Astrocyte of the spinal cord (primary cell): ENCODE results near the gene PLPP4.

Source experiments
- DNase-seq: peaks from one replicate; pipeline ENCODE4 v3.0.0; 2011; ENCODE audit warnings: low read depth, low spot score
- H3K4me3 ChIP-seq: 2 replicates; pipeline ENCODE4 v1.5.1; 2011; ENCODE audit warnings: low read depth, mild to moderate bottlenecking, low read length, moderate library complexity
- in situ Hi-C: cut with HindIII; loops from 2 replicates; pipeline ENCODE4 v1.10.0; 2017; ENCODE audit warnings: low sequenced_read_pairs
- TF ChIP-seq, protein P1 (sequence below): IDR thresholded peaks from 2 replicates; pipeline ENCODE4 v1.5.1; 2012; ENCODE audit warnings: low read depth, mild to moderate bottlenecking, low read length, inconsistent platforms

PLPP4 gene

DNA sequence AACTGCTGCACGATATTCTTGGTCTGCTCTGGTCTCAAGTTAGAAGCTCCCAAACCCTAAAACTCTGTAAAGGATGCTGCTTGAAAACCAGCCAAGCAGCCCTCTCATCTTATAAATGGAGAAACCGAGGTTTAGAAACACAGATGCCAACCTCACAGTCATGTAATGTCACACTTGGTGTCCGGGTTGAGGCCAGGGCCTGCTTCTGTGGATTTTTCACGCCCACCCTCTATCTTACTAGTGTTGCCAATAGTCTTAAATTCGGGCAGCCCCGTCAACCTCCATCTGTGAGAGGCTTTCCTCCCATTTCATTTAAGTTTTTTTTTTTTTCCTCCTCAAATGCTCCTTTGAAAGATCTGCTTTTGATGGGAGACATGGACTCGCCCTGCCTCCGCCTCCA is 28.9 kb downstream of the PLPP4 start:
- in situ Hi-C loops: no loop called here

DNA sequence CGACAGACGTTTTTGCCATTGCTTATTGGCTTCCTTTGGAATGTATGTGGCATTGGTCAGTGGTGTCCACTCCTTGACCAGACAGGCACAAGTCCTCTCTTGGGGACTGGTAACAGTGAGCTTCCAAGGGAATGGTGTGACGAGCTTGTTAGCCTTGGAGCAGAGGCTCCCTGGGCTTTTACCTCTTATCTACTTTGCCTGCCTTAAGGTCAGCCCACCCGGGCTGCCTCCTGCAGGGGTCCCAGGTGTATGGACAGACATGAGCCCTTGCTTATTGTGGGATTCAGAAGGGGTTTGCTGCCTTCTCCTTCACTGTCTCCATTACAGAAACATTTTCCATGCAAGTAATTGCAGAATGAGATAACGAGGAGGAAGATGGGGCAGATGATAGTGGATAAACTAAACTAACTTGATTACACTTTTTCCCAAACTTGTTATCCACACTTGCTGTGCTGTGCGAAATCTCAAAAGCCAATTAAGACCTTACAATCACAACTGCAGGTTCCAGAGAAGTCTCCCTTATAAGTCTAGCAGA is 29.7 kb downstream of the PLPP4 start:
- in situ Hi-C loops: no loop called here
- DNase-seq: no peak
- TF ChIP-seq, protein P1, sequence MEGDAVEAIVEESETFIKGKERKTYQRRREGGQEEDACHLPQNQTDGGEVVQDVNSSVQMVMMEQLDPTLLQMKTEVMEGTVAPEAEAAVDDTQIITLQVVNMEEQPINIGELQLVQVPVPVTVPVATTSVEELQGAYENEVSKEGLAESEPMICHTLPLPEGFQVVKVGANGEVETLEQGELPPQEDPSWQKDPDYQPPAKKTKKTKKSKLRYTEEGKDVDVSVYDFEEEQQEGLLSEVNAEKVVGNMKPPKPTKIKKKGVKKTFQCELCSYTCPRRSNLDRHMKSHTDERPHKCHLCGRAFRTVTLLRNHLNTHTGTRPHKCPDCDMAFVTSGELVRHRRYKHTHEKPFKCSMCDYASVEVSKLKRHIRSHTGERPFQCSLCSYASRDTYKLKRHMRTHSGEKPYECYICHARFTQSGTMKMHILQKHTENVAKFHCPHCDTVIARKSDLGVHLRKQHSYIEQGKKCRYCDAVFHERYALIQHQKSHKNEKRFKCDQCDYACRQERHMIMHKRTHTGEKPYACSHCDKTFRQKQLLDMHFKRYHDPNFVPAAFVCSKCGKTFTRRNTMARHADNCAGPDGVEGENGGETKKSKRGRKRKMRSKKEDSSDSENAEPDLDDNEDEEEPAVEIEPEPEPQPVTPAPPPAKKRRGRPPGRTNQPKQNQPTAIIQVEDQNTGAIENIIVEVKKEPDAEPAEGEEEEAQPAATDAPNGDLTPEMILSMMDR: no peak
- H3K4me3 ChIP-seq: no peak overlapping the region

More for the DNA sequence above, 28.9 kb downstream of the PLPP4 start:
- no peak for DNase-seq
- TF ChIP-seq, protein P1: no peak
- H3K4me3 ChIP-seq: no peak overlapping the region

DNA sequence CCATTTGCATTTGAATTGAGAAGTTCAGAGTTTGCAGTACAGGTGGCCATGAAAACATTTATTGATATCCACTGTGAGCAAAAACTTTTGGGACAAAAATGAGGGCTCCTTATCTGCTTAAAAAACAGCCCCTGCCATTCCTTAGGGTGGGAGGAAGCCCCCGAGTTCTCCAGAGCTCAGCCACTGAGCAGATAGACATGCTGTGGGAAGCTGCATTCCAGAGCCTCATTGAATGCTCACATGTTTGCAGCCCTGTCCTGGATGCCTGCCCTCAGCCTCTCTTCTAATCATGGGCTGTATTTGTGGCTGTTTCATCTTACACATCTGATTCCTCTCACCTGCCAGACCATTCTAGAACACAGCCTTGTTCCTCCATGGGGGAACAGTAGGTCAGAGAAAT is 33.3 kb downstream of the PLPP4 start:
- TF ChIP-seq, protein P1: no peak
- no peak for DNase-seq
- H3K4me3 ChIP-seq: no peak overlapping the region
- in situ Hi-C loops: no loop called here

DNA sequence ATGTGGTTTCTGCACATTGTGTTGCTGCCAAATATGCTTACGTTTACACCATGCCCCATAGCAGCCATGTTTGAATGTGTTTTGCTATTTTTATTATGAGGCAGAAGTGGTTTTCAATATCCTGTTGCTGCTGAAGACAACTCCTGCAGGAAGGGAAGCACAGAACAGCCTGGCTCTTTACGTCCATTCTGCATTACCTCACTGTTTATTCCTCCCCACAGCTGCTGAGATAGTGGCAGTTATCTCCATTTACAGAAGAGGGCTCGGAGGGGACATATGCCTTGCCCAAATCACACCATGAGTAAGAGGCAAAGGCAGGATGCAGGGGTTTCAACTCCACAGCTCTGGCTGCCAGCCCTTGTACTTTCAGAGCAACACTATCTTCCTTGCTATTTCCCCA is 35.3 kb downstream of the PLPP4 start:
- TF ChIP-seq, protein P1: no peak
- no peak for DNase-seq
- in situ Hi-C loops: no loop called here
- no peak overlapping the region for H3K4me3 ChIP-seq

DNA sequence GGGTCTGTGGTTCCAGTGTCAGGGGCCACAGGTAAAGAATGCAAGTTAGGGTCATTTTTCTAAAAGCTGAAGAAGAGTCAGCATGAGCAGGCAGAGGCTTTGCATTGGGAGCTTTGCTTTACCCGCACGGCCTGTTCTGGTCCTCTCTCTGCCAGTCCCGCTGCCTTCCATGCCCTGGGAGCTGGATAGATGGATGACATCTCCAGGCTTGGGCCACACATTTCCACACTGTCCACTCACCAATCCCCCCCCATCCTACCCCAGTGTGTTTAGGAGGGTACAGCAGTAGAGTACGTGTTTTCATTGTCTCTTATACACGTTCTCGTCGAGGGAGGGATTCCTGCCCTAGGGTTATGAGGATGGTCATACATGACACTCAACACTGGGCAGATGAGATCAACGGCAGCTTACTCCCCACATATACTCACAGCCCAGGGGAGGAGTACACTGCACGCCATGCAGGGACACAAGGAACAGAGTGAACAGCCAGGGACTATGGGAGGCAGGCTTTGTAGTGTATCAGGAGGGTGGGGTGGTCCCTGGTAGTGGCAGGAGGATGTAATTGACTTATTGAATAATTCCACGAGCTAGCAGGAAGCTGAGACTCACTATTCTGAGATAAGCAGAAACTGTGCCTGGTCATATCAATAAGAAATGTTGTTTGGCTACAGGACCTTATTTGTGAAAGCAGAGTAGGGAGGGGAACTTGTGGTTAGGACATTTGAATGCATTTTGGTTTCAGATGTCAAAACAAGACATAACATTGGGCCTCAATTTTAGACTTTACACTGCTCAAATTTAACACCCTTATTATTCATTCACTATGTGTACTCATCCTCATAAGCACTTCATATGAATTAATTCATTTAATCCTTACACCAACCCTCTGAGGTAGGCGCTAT is 36.6 kb downstream of the PLPP4 start:
- in situ Hi-C loops: no loop called here
- no peak overlapping the region for H3K4me3 ChIP-seq
- TF ChIP-seq, protein P1: no peak
- no peak for DNase-seq

DNA sequence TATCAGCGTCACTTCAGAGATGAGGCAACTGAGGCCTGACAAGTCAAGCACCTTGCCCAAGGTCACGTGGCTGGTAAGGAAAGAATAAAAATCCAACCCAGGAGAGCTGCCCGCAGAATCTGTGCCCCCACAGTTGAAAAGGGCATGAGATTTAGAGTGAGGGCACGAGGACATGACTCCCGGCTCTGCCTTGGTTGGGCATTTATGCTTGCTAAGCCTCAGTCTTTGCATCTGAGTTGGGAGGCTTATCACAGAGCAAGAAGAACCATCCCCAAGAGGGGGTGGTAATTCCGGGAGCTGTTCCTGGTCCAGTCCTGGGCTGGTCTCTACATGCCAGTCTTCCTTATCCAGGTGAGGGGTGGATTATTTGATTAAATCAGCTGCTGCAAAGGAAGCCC is 37.3 kb downstream of the PLPP4 start:
- no peak overlapping the region for H3K4me3 ChIP-seq
- TF ChIP-seq, protein P1: no peak
- no peak for DNase-seq
- in situ Hi-C loops: no loop called here
